Natural killer cell (primary cell): Measurements from ENCODE around the gene CSTB. TPM values are rescaled to one million over a fixed set of nuclear protein-coding genes. Genes with fewer than 3 reads are reported as not detected.

ENCODE experiments used
- ATAC-seq, 3 donors: fragments of 150-1000 bp in 2 of 3; fragments of 200-7000 bp in 1 of 3; cut with Tn5 transposase; 1 replicate in 1 of 3; 2 replicates in 2 of 3; pipeline ENCODE4 v1.10.0; 2021; ENCODE audit warnings: mild to moderate bottlenecking in 2 of 3, moderate library complexity in 2 of 3
- DNase-seq, 2 donors: peaks; one replicate each; pipeline versions ENCODE4 v3.0.0 to v3.0.0-alpha.2; 2013 to 2021; ENCODE audit warnings: mixed read lengths in 1 of 2
- H3K27ac ChIP-seq: one replicate; pipeline ENCODE4 v1.5.1; 2013; ENCODE audit warnings: mild to moderate bottlenecking, low read length
- H3K27me3 ChIP-seq: one replicate; pipeline ENCODE4 v1.6.1; 2013; ENCODE audit warnings: low read length; ENCODE audit not compliant: control insufficient read depth, insufficient read depth
- H3K36me3 ChIP-seq: one replicate; pipeline ENCODE4 v1.6.1; 2013; ENCODE audit warnings: low read length; ENCODE audit not compliant: control insufficient read depth, insufficient read depth
- H3K4me1 ChIP-seq: one replicate; pipeline ENCODE4 v1.6.1; 2013; ENCODE audit warnings: low read length; ENCODE audit not compliant: control insufficient read depth, insufficient read depth
- H3K4me3 ChIP-seq: one replicate; pipeline ENCODE4 v1.5.1; 2013; ENCODE audit warnings: low read length
- H3K9me3 ChIP-seq: one replicate; pipeline ENCODE4 v1.6.1; 2013; ENCODE audit warnings: low read length; ENCODE audit not compliant: control insufficient read depth, insufficient read depth
- H3K27ac Mint-ChIP-seq, 2 donors: one replicate each; pipeline ENCODE4 v1.8.0; 2022; ENCODE audit warnings: mild to moderate bottlenecking in 2 of 2, mixed read lengths in 2 of 2, moderate library complexity in 1 of 2
- H3K27me3 Mint-ChIP-seq, 2 donors: one replicate each; pipeline ENCODE4 v1.8.0; 2022; ENCODE audit warnings: low read depth in 2 of 2, mixed read lengths in 2 of 2
- H3K36me3 Mint-ChIP-seq: one replicate; pipeline ENCODE4 v1.8.0; 2022; ENCODE audit warnings: mixed read lengths
- H3K4me1 Mint-ChIP-seq, 2 donors: one replicate each; pipeline ENCODE4 v1.8.0; 2022; ENCODE audit warnings: mixed read lengths in 2 of 2
- H3K4me3 Mint-ChIP-seq: one replicate; pipeline ENCODE4 v1.8.0; 2022; ENCODE audit warnings: mild to moderate bottlenecking, moderate library complexity, mixed read lengths
- H3K9me3 Mint-ChIP-seq, 2 donors: one replicate each; pipeline ENCODE4 v1.8.0; 2022; ENCODE audit warnings: mixed read lengths in 2 of 2
- WGBS: methylation state at CpG from one replicate; pipeline ENCODE4 v1.1.7; 2013; ENCODE audit warnings: missing lambda C conversion rate; ENCODE audit not compliant: insufficient coverage; 5-methylcytosine and 5-hydroxymethylcytosine counted together
- intact Hi-C: fragments of 100-400 bp; cut with micrococcal nuclease; formaldehyde crosslinking; loops from one replicate; pipeline ENCODE4 v1.14.2; 2022
- total RNA-seq, 4 donors: library from RNA; stranded (reverse); fragments of 120-200 nt in 1 of 4; gene quantifications; one replicate each; pipeline versions ENCODE4 v1.2.3 to v1.2.4, GENCODE V29; 2013 to 2022
- TF ChIP-seq, protein P1 (sequence below): fragments of 200-600 bp; IDR thresholded peaks from one replicate; pipeline ENCODE4 v1.8.0; 2022; ENCODE audit warnings: antibody characterized with exemption

The CSTB gene
- total RNA-seq, 3 donors from 2014 or later (not counting 1 experiment from before 2014, with no cell fraction given) = 18.5 to 23.1 (median 22.7) TPM

DNA sequence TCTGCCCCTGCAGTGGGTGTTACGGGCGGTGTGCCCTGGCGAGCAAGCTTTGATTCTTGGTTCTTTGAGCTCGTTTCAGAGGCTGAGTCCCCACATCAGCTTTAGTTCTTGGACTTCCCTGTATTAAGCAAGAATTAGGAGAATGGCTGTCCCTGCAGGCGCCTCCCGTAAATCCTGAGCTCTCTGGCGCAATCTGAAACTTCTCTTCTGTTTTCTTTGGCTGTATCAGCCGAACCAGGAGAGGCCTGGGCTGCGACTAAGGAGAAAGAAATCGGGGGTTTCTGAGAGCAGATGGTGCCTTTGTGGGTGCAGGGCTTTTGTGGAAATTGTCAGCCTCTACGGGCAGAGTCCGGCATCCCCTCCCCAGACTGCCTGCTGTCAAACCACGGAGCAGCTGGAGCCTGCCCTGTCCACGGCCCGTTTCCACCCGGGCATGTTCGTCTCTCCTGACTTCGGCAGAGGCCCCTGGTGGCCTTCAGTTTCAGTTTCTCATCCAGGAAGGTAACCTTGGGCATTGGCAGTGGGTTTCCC, 17.9 kb downstream of the CSTB start:
- Histone ChIP-seq H3K27ac (no peak overlapping the region), H3K9me3 (no peaks in the 10 kb centered on the region), H3K27me3 (no peaks in the 10 kb centered on the region), H3K4me3 (no peak overlapping the region), H3K4me1 (no peaks in the 10 kb centered on the region), H3K36me3 (peaks cover 45% of the 10 kb centered on the region)
- Mint-ChIP-seq H3K9me3 (no peaks in the 10 kb centered on the region), H3K36me3 (no peaks in the 10 kb centered on the region), H3K4me1 (no peaks in the 10 kb centered on the region), H3K27ac (no peak overlapping the region), H3K4me3 (no peak overlapping the region), H3K27me3 (no peaks in the 10 kb centered on the region)
- TF ChIP-seq, protein P1, sequence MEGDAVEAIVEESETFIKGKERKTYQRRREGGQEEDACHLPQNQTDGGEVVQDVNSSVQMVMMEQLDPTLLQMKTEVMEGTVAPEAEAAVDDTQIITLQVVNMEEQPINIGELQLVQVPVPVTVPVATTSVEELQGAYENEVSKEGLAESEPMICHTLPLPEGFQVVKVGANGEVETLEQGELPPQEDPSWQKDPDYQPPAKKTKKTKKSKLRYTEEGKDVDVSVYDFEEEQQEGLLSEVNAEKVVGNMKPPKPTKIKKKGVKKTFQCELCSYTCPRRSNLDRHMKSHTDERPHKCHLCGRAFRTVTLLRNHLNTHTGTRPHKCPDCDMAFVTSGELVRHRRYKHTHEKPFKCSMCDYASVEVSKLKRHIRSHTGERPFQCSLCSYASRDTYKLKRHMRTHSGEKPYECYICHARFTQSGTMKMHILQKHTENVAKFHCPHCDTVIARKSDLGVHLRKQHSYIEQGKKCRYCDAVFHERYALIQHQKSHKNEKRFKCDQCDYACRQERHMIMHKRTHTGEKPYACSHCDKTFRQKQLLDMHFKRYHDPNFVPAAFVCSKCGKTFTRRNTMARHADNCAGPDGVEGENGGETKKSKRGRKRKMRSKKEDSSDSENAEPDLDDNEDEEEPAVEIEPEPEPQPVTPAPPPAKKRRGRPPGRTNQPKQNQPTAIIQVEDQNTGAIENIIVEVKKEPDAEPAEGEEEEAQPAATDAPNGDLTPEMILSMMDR = no peak
- intact Hi-C loops = no loop called here
- WGBS = 90% methylated on average over 18 of the region's 18 CpGs
- DNase-seq = no peak
- no peak for ATAC-seq

DNA sequence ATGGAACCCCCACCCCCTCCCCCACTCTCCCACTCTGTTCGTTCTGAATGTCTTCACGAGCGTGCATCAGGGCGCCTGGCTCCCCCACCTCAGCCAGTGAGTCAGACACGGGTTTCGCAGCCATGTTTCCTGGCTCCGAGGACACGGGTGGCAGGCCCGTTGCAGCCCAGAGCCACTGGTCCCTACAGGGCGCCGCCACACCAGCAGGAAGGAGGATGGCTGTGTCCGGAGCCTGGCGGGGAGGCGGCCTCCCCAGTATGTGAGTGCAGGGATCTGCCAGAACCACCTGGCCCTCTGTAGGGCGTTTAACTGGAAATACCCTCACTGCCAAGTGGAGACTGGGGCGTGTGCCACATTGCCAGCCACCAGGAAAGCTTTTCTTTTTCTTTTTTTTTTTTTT, 18.5 kb downstream of the CSTB start:
- TF ChIP-seq, protein P1 = no peak
- 94% methylated on average over 16 of the region's 16 CpGs for WGBS

DNA sequence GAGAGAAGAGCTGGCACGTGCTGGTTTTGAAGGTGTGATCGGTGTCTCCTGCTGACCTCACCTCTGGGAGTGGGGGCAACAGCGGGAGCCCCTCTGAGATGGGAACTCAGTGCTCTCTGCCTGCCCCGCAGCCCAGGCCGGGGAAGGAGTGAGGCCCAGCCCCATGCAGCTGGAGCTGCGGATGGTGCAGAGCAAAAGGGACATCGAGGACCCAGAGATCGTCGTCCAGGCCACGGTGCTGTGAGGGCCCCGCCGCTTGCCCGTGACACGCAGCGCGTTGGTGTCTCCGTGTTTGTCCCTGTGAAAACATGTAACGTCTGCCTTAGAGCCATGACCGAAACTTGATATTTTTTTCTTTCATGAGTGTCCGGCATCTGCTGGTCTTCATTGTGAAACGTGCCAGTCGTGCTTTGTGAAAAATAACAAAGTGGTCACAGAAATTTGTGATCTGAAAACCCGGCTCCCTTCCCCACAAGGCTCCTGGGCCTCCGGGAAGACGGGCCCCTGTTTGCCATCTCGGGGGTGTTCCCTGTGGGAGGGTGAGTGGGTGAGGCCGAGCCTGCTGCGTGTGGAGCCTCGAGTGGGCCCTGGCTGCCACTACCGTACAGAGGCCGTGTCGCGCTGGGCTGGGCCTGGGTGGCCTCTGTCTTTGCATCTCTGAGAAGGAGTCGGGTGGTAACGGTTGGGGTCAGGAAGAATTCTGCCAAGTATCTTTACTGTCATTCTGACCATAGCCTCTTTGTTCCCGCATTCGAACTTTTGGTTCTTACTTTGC, 20.1 kb downstream of the CSTB start:
- DNase-seq (no peak), ATAC-seq (no peak)
- H3K27me3 ChIP-seq = no peaks in the 10 kb centered on the region
- TF ChIP-seq, protein P1 = no peak
- no peak overlapping the region for H3K4me3 ChIP-seq
- H3K36me3 ChIP-seq = peaks cover 50% of the 10 kb centered on the region
- H3K9me3 ChIP-seq = no peaks in the 10 kb centered on the region
- H3K27ac Mint-ChIP-seq = no peak overlapping the region
- WGBS = 97% methylated on average over 37 of the region's 37 CpGs
- H3K27me3 Mint-ChIP-seq = no peaks in the 10 kb centered on the region
- intact Hi-C loops = no loop called here
- no peak overlapping the region for H3K27ac ChIP-seq
- no peaks in the 10 kb centered on the region for H3K4me1 Mint-ChIP-seq
- H3K4me3 Mint-ChIP-seq = no peak overlapping the region
- H3K36me3 Mint-ChIP-seq = no peaks in the 10 kb centered on the region
- no peaks in the 10 kb centered on the region for H3K4me1 ChIP-seq
- no peaks in the 10 kb centered on the region for H3K9me3 Mint-ChIP-seq

More for the DNA sequence above, 18.5 kb downstream of the CSTB start:
- Histone ChIP-seq H3K27me3 (no peaks in the 10 kb centered on the region), H3K9me3 (no peaks in the 10 kb centered on the region), H3K36me3 (peaks cover 48% of the 10 kb centered on the region), H3K4me1 (no peaks in the 10 kb centered on the region), H3K27ac (no peak overlapping the region), H3K4me3 (no peak overlapping the region)
- Mint-ChIP-seq H3K27ac (no peak overlapping the region), H3K4me3 (no peak overlapping the region), H3K9me3 (no peaks in the 10 kb centered on the region), H3K4me1 (no peaks in the 10 kb centered on the region), H3K27me3 (no peaks in the 10 kb centered on the region), H3K36me3 (no peaks in the 10 kb centered on the region)
- intact Hi-C loops = no loop called here
- DNase-seq (no peak), ATAC-seq (no peak)
